KOPT-K1 (cell line): Measurements from ENCODE around the gene RNF220.
A peak's percentile ranks its signal among the peaks of the same experiment; 100 is the strongest.
"Not testable (repeated sequence)": the region's sequence is repeated elsewhere in the genome, so short reads cannot be mapped to it uniquely, and the experiment has no call there.

Source experiments
- H3K27ac ChIP-seq: fragments of 200-600 bp; sonication (generic); 2 replicates; pipeline ENCODE4 v1.5.1; 2016; ENCODE audit warnings: antibody characterized with exemption, mild to moderate bottlenecking, low read depth, low read length; ENCODE audit not compliant: poor library complexity, severe bottlenecking
- H3K36me3 ChIP-seq: fragments of 200-600 bp; sonication (generic); 2 replicates; pipeline ENCODE4 v1.5.1; 2017; ENCODE audit warnings: antibody characterized with exemption, mild to moderate bottlenecking, low read length, moderate library complexity; ENCODE audit not compliant: insufficient read depth
- H3K9me3 ChIP-seq: fragments of 200-600 bp; sonication (generic); 2 replicates; pipeline ENCODE4 v1.5.1; 2017; ENCODE audit warnings: antibody characterized with exemption, low read length, mild to moderate bottlenecking; ENCODE audit not compliant: insufficient read depth, poor library complexity, severe bottlenecking

Gene RNF220

DNA sequence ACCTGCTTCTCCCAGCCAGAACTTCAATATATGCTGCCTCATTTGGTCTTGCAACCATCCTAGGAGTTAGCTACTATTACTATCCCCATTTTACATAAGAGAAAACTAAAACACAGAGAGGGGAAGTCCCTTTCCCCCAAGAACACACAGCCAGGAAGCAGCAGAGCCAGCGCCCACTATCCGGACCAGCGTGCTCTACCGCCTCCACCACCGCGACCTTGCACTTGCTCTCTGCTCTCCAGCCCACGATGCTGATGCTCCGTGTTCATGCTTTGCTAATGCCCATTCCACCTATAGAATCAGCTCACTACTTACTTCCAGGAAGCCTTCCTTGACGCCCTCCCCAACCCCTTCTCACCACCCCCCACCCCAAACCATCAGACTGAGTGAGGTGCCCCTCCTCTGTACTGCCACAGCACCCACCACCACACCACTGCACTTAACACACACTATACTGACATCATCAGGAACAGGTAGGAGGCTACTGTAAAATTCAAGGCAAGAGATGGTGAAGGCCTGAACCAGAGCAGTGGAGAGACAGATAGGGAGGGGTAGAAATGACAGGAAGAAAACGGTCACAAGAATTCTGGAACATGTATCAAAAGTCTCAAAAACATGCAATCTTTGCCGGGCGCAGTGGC, 259.8 kb downstream of the RNF220 start:
- H3K27ac ChIP-seq = no peak overlapping the region
- no peaks in the 10 kb centered on the region for H3K9me3 ChIP-seq
- H3K36me3 ChIP-seq = no peaks in the 10 kb centered on the region

DNA sequence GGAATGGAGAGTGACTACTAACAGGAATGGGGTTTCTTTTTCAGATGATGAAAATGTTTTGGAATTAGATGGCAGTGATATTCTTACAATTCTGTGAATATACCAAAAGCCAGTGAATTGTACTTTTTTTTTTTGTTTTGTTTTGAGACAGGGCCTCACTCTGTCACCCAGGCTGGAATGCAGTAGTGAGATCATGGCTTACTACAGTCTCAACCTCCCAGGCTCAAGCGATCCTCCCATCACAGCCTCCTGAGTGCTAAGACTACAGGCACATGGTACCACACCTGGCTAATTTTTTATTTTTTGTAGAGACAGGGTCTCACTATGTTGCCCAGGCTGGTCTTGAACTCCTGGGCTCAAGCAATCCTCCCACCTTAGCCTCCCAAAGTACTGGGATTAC, 261.7 kb downstream of the RNF220 start:
- not testable (repeated sequence) for H3K9me3 ChIP-seq, H3K27ac ChIP-seq, H3K36me3 ChIP-seq

DNA sequence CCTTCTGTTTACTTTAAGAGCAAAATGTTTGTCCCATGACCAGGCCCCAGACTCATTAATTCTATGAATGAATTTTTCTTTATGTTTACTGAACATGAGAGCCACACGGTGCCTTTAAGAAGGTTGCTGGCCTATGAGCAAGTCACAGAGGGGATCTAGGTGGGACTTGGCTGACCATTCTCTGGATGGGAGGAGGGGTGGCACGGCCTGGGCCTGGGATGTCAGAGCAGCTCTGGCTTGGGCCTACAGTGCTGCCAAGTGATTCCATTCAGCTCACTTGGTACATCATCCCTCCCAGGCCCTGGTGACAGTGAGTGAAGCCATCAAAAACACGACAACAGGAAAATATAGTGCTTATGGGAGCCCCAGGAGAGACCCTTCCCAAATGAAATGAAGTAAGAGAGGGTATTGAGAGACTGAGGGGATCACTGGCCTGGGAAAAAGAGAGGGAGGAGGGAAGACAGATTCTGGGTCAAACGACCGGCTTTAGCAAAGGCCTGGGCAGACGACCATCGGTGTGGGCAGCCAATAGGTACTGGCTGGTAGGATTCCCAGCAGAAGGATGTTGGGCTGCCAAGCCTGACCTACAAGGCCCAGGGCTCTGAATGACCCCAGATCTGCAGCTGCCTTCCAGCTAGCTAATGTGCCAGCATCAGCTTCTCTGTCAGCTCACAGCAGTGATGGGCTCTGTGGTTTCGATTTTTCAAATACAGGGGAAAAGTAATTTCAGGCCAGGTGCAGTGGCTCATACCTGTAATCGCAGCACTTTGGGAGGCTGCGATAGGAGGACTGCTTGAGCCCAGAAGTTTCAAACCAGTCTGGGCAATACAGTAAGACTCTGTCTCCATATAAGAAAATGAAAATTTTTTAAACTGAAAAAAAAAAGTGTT, 265.9 kb downstream of the RNF220 start:
- H3K27ac ChIP-seq = no peak overlapping the region
- H3K36me3 ChIP-seq = no peaks in the 10 kb centered on the region
- H3K9me3 ChIP-seq = no peaks in the 10 kb centered on the region

DNA sequence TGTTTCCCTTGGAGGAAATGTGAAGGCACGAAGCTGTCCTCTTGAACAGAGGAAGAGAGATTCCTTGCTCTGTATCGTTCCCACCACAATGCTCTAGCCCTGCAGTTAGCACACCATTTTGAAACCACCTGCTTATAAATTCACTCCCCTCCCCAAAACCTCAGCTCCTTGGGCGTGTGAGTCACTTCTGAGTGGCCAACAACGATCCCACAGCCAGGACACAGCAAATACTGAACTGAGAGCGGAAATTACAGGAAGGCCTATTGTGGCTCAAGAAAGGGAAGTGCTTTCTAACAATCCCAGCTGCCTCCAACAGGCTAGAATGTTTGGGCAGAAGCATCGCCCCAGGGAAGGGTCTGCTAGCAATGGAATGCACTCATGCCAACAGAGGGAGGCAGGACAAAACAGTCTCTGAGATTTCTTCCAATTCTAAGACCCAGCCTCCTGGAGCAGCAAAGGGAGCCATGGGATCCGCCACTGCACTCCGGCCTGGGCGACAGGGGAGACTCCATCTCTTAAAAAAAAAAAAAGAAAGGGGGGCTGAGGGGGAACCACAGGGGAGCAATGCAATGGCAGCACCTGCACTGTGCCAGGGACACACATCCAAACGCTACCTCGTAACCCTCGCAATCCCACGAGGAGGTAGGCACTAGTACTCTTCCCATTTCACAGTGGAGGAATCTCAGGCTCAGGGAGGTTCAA, 267.4 kb downstream of the RNF220 start:
- no peak overlapping the region for H3K27ac ChIP-seq
- H3K9me3 ChIP-seq = no peaks in the 10 kb centered on the region
- H3K36me3 ChIP-seq = no peaks in the 10 kb centered on the region

DNA sequence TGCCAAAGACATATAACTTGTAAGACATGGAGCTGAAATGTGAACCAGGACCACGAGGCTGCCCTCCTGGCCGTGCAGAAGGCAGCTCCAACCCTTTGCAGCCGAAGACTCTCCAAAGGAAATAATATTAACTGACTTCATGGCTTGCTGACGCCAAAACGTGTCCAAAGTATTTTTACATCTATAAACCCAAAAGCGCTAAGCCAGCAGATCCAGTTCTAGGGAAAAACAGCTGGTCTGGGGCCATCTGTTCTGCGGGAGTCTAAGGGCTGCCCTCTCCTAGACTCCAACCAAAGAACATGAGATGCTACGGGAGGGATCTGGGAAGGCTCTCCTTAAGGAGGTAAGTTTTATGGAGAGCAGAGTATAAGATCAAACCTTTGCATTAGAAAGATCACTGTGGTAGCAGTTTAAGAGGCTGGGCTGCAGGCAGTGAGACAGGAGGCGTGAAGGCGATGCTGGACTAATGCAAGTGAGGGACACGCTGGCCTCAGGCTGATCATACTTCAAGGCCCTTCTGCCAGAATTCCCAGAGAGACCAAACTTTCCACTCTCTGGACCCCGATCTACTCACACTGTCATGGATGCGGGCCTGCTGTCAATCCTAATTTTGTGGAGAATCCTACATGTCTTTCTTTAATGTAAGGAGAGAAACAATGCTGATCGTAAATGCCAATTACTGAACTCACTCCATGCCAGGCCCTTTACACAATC, 268.1 kb downstream of the RNF220 start:
- Histone ChIP-seq H3K27ac (no peak overlapping the region), H3K36me3 (no peaks in the 10 kb centered on the region), H3K9me3 (no peaks in the 10 kb centered on the region)

DNA sequence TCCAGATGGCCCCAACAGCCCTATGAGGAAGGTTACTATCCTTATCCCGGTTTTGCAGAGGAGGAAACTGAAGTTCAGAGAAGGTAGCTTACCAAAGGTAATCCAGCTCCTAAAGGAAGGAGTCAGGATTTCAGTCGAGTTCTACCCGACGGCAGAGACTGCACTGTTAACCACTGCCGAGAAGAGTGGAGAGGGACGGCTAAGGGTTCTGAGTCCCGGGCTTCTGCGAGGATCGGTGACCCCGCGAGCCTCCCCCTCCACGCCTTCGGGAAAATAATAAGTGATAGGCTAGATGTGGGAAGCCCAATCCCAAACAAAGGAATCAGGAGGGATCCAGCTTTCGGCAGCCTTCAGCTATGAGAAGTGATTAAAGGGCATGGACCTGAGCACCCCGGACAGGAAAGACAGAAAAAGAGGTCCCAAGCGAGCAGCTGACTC, 268.6 kb downstream of the RNF220 start:
- Histone ChIP-seq H3K27ac (peak overlapping the region; percentile 51), H3K36me3 (no peaks in the 10 kb centered on the region), H3K9me3 (no peaks in the 10 kb centered on the region)

DNA sequence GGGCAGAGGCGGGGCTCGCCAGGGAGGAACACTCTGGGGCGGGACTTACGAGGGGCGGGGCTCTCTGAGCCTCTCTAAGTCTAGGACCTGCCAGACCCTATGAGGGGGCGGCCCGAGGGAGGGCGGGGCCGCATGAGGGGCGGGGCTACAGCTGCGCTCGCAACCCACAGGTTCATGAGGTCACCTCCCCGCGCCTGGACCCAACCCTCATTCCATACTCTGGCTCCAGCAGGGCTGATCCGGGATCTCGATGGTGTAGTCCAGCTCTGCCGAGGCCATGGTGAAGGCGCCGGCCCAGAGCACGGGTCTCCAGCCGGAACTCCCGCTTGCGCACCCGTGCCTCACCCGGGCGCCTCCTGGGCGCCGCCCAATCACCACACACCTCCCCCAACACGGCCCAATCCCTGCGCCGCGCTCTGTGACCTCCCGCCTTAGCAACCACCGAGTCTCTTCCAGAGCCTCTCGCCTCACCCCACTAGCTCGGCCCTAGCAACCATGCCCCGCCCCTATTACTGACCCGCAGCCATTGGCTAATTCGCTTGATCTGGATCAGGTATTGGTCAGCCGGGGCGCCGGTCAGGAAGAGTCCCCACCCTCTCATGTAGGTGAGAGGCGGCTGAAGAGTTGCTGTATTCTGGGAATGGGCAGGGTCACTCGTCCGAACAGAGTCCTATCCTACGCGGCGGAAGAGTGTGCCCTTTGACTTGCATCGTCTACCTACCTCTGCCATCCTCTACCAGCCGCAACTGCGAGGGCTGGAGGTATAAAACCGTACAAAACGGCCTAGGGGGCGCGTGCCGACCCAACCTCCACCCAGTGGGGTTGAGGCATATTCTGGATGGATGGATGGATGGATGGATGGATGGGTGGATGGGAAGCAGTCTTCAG, 269.3 kb downstream of the RNF220 start, which contains the start of the genes ARMH1 and TMEM53:
TSS of gene ARMH1 (plus strand) at position 602 of the 888 bp plus-strand sequence. CDS start 14,984 bp downstream, outside the sequence.
TSS of gene TMEM53 (minus strand) at position 369 of the 888 bp plus-strand sequence. CDS start at position 279, 90 bp downstream.
- H3K9me3 ChIP-seq = no peaks in the 10 kb centered on the region
- no peaks in the 10 kb centered on the region for H3K36me3 ChIP-seq
- H3K27ac ChIP-seq = peak within 1 kb of the TSS; percentile 51

DNA sequence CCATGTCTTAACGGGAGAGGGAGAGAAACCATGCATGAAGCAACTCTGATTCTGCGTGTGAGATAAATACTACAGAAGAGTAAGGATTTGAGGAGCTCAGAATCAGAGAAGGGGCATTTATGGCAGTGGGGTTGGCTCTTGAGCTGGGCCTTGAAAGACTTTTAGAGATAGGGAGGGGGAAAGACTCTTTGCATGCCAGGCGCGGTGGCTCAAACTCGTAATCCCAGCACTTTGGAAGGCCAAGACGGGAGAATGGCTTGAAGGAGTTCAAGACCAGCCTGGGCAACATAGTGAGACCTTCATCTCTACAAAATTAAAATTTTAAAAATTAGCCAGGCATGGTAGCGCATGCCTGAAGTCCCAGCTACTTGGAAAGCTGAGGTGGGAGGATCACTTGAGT, 270.1 kb downstream of the RNF220 start:
- H3K27ac ChIP-seq = no peak overlapping the region
- H3K36me3 ChIP-seq = no peaks in the 10 kb centered on the region
- no peaks in the 10 kb centered on the region for H3K9me3 ChIP-seq

DNA sequence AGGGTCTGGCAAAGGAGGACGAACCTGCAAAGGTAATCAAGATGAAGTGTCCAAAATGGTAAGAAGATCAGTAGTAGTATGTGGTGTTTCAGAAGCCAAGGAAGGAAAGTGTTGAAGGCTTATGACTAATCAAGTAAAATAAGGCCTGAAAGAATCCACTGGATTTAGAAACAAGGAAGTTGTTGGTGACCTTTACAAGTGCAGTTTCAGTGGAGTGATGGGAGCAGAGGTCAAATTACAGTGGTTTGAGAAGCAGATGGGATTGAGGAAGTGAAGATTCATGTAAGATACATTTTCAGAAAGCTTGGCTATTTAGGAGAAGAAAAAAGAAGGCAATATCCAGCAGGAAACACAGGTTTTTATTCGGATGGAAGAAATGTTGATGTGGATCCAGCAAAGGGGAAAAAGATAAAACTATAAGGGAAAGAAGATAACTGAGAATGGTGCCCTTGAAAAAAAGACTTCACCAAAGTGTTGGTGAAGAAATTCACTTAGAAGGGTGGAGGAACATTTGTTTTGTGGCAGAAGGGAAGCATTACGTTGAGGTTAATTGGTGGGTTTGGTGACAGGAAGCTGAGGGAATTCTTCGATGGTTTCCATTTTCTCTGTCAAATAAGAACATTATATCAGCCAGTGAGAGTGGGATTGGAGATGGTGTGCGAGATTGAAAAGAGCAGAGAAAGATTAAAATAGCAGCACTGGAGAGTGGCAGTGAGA, 271.6 kb downstream of the RNF220 start:
- Histone ChIP-seq H3K9me3 (no peaks in the 10 kb centered on the region), H3K27ac (no peak overlapping the region), H3K36me3 (no peaks in the 10 kb centered on the region)

DNA sequence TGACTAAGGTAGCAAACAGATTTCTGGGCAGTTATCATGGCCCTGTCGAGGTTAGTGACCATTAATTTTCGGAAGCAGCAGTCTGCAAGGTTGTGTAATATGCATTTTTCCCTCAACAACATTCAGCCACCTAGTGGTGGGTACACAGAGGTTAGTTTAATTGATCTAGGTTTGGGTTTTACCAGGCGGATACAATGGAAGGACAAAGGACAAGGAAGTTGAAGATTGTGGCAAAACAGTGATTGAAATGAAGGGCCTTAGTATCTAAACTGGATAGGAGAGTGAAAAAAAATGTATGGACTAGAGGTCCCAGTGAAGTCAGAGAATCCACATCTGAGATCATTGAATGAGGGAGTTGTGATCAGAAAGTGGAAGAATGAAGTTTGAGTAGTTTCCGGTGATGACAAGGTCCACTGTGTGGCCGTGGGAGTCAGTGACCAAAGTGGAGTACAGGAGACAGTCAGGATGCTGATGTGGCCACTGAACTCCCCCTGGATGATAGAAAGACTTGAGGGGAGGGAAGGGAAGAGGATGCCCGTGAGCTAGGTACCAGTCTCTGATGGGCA, 272.2 kb downstream of the RNF220 start:
- Histone ChIP-seq H3K36me3 (no peaks in the 10 kb centered on the region), H3K27ac (no peak overlapping the region), H3K9me3 (no peaks in the 10 kb centered on the region)

DNA sequence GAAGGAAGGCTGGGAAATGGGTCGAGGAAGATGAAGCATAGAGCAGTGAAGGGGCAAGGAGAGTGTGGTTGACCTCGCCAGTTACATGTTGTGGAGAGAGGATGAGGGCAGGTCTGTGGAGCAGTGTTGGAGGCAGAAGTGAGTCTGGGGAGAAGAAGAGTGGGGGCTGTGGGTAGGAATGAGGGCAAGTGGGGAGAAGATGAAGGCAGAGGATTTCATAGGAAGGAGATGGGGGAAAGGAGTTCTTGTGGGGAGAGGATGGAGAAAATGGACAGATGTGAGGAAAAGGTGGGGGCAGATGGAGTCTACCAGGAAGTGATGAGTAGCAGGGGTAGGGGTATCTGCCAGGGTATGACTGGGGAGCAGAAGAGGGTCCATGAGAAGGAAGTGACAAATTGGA, 273.1 kb downstream of the RNF220 start:
- no peak overlapping the region for H3K27ac ChIP-seq
- H3K9me3 ChIP-seq = no peaks in the 10 kb centered on the region
- no peaks in the 10 kb centered on the region for H3K36me3 ChIP-seq

DNA sequence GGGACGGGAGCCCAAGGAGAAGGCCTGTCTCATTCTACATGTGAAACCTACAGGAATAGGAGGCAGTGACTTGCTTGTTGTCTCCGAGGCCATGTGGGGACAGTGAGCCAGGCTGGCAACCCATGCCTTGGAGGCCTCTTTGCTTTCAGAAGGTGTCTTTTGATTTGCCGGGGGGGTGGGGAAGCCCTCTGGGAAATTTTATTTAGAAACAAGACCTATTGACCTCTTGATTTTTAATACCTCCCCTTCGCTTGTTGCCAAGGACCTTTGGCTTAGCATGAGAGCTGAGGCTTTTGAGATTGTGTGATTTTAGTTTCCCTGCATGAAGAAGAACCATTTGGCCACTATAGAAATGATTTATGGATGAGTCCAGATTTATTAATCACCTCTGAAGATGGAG, 273.6 kb downstream of the RNF220 start:
- H3K27ac ChIP-seq = no peak overlapping the region
- H3K36me3 ChIP-seq = no peaks in the 10 kb centered on the region

DNA sequence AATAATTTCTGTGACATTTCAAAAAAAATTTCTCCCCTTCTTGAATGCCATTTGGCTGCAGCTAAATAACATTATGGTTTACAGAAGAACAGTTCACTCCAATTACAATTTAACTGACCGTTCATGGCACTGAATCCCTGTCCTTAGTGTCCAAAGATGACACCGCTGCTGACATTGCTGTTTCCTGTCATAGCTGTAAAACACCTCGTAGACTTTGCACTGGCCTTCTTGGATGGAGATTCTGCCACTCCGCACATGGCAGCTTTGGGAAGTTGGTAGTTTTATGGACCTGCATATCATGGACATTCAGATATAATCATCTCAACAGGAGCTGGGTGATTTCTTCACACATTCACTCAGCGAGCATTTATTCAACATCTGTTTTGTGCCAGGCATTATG, 274.4 kb downstream of the RNF220 start:
- Histone ChIP-seq H3K36me3 (no peaks in the 10 kb centered on the region), H3K27ac (no peak overlapping the region)

More for the DNA sequence above, 273.6 kb downstream of the RNF220 start:
- no peaks in the 10 kb centered on the region for H3K9me3 ChIP-seq

More for the DNA sequence above, 274.4 kb downstream of the RNF220 start:
- no peaks in the 10 kb centered on the region for H3K9me3 ChIP-seq
